ENCODE measurements around the gene SLC19A1.

The SLC19A1 gene

GRCh38 chr21:45547545-45547900 lies 5.3 kb upstream of the SLC19A1 start:
- no peak for DNase-seq (ENCODE audit: low read depth in 1 of 2, low spot score in 1 of 2)
- Histone ChIP-seq H3K4me3 (replicated peaks; ENCODE audit: insufficient read depth, low read length) (no peak overlapping the region), H3K27me3 (ENCODE audit: insufficient read depth, poor library complexity, severe bottlenecking) (no peaks in the 10 kb centered on the region), H3K27ac (replicated peaks) (no peak overlapping the region)
- TF ChIP-seq, protein P1, sequence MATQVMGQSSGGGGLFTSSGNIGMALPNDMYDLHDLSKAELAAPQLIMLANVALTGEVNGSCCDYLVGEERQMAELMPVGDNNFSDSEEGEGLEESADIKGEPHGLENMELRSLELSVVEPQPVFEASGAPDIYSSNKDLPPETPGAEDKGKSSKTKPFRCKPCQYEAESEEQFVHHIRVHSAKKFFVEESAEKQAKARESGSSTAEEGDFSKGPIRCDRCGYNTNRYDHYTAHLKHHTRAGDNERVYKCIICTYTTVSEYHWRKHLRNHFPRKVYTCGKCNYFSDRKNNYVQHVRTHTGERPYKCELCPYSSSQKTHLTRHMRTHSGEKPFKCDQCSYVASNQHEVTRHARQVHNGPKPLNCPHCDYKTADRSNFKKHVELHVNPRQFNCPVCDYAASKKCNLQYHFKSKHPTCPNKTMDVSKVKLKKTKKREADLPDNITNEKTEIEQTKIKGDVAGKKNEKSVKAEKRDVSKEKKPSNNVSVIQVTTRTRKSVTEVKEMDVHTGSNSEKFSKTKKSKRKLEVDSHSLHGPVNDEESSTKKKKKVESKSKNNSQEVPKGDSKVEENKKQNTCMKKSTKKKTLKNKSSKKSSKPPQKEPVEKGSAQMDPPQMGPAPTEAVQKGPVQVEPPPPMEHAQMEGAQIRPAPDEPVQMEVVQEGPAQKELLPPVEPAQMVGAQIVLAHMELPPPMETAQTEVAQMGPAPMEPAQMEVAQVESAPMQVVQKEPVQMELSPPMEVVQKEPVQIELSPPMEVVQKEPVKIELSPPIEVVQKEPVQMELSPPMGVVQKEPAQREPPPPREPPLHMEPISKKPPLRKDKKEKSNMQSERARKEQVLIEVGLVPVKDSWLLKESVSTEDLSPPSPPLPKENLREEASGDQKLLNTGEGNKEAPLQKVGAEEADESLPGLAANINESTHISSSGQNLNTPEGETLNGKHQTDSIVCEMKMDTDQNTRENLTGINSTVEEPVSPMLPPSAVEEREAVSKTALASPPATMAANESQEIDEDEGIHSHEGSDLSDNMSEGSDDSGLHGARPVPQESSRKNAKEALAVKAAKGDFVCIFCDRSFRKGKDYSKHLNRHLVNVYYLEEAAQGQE (IDR thresholded peaks at IDR 0.05; ENCODE audit: insufficient replicate concordance, low read depth): no peak
- TF ChIP-seq SPI1 (IDR thresholded peaks at IDR 0.05; ENCODE audit: borderline replicate concordance, low read depth) (no peak), POLR2AphosphoS5 (IDR thresholded peaks at IDR 0.05; ENCODE audit: low read depth) (no peak), GABPA (IDR thresholded peaks at IDR 0.05; ENCODE audit: low read depth) (no peak)
- TF ChIP-seq, protein P2, sequence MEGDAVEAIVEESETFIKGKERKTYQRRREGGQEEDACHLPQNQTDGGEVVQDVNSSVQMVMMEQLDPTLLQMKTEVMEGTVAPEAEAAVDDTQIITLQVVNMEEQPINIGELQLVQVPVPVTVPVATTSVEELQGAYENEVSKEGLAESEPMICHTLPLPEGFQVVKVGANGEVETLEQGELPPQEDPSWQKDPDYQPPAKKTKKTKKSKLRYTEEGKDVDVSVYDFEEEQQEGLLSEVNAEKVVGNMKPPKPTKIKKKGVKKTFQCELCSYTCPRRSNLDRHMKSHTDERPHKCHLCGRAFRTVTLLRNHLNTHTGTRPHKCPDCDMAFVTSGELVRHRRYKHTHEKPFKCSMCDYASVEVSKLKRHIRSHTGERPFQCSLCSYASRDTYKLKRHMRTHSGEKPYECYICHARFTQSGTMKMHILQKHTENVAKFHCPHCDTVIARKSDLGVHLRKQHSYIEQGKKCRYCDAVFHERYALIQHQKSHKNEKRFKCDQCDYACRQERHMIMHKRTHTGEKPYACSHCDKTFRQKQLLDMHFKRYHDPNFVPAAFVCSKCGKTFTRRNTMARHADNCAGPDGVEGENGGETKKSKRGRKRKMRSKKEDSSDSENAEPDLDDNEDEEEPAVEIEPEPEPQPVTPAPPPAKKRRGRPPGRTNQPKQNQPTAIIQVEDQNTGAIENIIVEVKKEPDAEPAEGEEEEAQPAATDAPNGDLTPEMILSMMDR (IDR thresholded peaks at IDR 0.05; ENCODE audit: insufficient read depth, low read length): no peak

- H3K27me3 ChIP-seq (ENCODE audit: insufficient read depth, poor library complexity, severe bottlenecking): no peaks in the 10 kb centered on the region
- no peak for DNase-seq (ENCODE audit: low read depth in 1 of 2, low spot score in 1 of 2)
- no peak for TF ChIP-seq SPI1 (IDR thresholded peaks at IDR 0.05; ENCODE audit: borderline replicate concordance, low read depth)
- no peak for TF ChIP-seq GABPA (IDR thresholded peaks at IDR 0.05; ENCODE audit: low read depth)
- no peak for TF ChIP-seq POLR2AphosphoS5 (IDR thresholded peaks at IDR 0.05; ENCODE audit: low read depth)
- TF ChIP-seq, protein P2 (IDR thresholded peaks at IDR 0.05; ENCODE audit: insufficient read depth, low read length): no peak
- TF ChIP-seq, protein P1 (IDR thresholded peaks at IDR 0.05; ENCODE audit: insufficient replicate concordance, low read depth): no peak
Observed at GRCh38 chr21:45546636-45547544, 4.7 kb upstream of the SLC19A1 start.

GRCh38 chr21:45545691-45546531 lies 3.7 kb upstream of the SLC19A1 start:
- Histone ChIP-seq H3K27ac (replicated peaks) (no peak overlapping the region), H3K27me3 (ENCODE audit: insufficient read depth, poor library complexity, severe bottlenecking) (no peaks in the 10 kb centered on the region), H3K4me3 (replicated peaks; ENCODE audit: insufficient read depth, low read length) (no peak overlapping the region)
- TF ChIP-seq SPI1 (IDR thresholded peaks at IDR 0.05; ENCODE audit: borderline replicate concordance, low read depth) (no peak), POLR2AphosphoS5 (IDR thresholded peaks at IDR 0.05; ENCODE audit: low read depth) (no peak), GABPA (IDR thresholded peaks at IDR 0.05; ENCODE audit: low read depth) (no peak)
- TF ChIP-seq, protein P1 (IDR thresholded peaks at IDR 0.05; ENCODE audit: insufficient replicate concordance, low read depth): no peak
- TF ChIP-seq, protein P2 (IDR thresholded peaks at IDR 0.05; ENCODE audit: insufficient read depth, low read length): no peak
- no peak for DNase-seq (ENCODE audit: low read depth in 1 of 2, low spot score in 1 of 2)

More at GRCh38 chr21:45546636-45547544, 4.7 kb upstream of the SLC19A1 start:
- no peak overlapping the region for H3K27ac ChIP-seq (replicated peaks)
- no peak overlapping the region for H3K4me3 ChIP-seq (replicated peaks; ENCODE audit: insufficient read depth, low read length)

Data from HL-60 (cell line).